CD8-positive, alpha-beta memory T cell (primary cell): Measurements from ENCODE around the gene EIF4EBP2. TPM values are rescaled to one million over a fixed set of nuclear protein-coding genes. Genes with fewer than 3 reads are reported as not detected.

Experiments
- CTCF ChIA-PET: fragments of 350-600 bp; sonication (Branson Sonifier 250); formaldehyde crosslinking; loops from one replicate; lab custom pipeline; 2021; ENCODE audit warnings: antibody characterized with exemption; lab: Charles Lee
- POLR2A ChIA-PET: fragments of 350-600 bp; sonication (Branson Sonifier 250); formaldehyde crosslinking; loops from one replicate; lab custom pipeline; 2021; ENCODE audit warnings: antibody characterized with exemption; lab: Charles Lee
- DNase-seq, 5 donors: peaks; one replicate each; pipeline versions ENCODE4 v3.0.0 to v3.0.0-alpha.2; 2020 to 2022; ENCODE audit warnings: mixed read lengths in 1 of 5
- H3K27ac ChIP-seq: one replicate; pipeline ENCODE4 v1.7.0; 2013; ENCODE audit warnings: low read depth, mild to moderate bottlenecking, low read length, moderate library complexity
- H3K27me3 ChIP-seq: 2 replicates; pipeline ENCODE4 v1.7.0; 2013; ENCODE audit warnings: low read length, mild to moderate bottlenecking; ENCODE audit not compliant: insufficient read depth, poor library complexity, severe bottlenecking
- H3K36me3 ChIP-seq: 2 replicates; pipeline ENCODE4 v1.7.0; 2013; ENCODE audit warnings: mild to moderate bottlenecking, low read length, moderate library complexity; ENCODE audit not compliant: insufficient read depth
- H3K4me1 ChIP-seq: 2 replicates; pipeline ENCODE4 v1.7.0; 2013; ENCODE audit warnings: mild to moderate bottlenecking, low read length, moderate library complexity; ENCODE audit not compliant: insufficient read depth
- H3K4me3 ChIP-seq: 2 replicates; pipeline ENCODE4 v1.7.0; 2013; ENCODE audit warnings: mild to moderate bottlenecking, low read length
- H3K9me3 ChIP-seq: 2 replicates; pipeline ENCODE4 v1.7.0; 2013; ENCODE audit warnings: mild to moderate bottlenecking, low read length
- H3K27ac Mint-ChIP-seq, 8 donors: one replicate each; pipeline ENCODE4 v1.8.0; 2020 to 2021; ENCODE audit warnings: mixed read lengths in 8 of 8, mild to moderate bottlenecking in 6 of 8, inconsistent platforms in 3 of 8, moderate library complexity in 3 of 8
- H3K27me3 Mint-ChIP-seq, 2 donors: one replicate each; pipeline ENCODE4 v1.8.0; 2020 to 2021; ENCODE audit warnings: mixed read lengths in 2 of 2, mild to moderate bottlenecking in 1 of 2, moderate library complexity in 1 of 2
- H3K36me3 Mint-ChIP-seq, 3 donors: one replicate each; pipeline ENCODE4 v1.8.0; 2020 to 2021; ENCODE audit warnings: mixed read lengths in 3 of 3, inconsistent platforms in 1 of 3, mild to moderate bottlenecking in 1 of 3
- H3K4me1 Mint-ChIP-seq, 3 donors: one replicate each; pipeline ENCODE4 v1.8.0; 2020 to 2021; ENCODE audit warnings: mixed read lengths in 3 of 3, inconsistent platforms in 1 of 3, mild to moderate bottlenecking in 1 of 3
- H3K4me3 Mint-ChIP-seq, 7 donors: one replicate each; pipeline ENCODE4 v1.8.0; 2020 to 2021; ENCODE audit warnings: mixed read lengths in 7 of 7, mild to moderate bottlenecking in 6 of 7, moderate library complexity in 4 of 7, inconsistent platforms in 2 of 7
- H3K9me3 Mint-ChIP-seq, 5 donors: one replicate each; pipeline ENCODE4 v1.8.0; 2020 to 2022; ENCODE audit warnings: mixed read lengths in 5 of 5, mild to moderate bottlenecking in 3 of 5, moderate library complexity in 2 of 5, inconsistent platforms in 1 of 5
- polyA plus RNA-seq: library from polyadenylated mRNA; unstranded; fragments of 300-500 nt; fragmentation: Illumina TruSeq; gene quantifications from one replicate; pipeline ENCODE4 v1.2.3, GENCODE V29; 2021
- total RNA-seq, 2 experiments: library from RNA; stranded (reverse); gene quantifications; one replicate each; pipeline ENCODE4 v1.2.3, GENCODE V29; 2021

The EIF4EBP2 gene
- total and polyA plus RNA-seq, 3 experiments from 2014 or later: 44.4 to 61.9 (median 45.8) TPM

DNA sequence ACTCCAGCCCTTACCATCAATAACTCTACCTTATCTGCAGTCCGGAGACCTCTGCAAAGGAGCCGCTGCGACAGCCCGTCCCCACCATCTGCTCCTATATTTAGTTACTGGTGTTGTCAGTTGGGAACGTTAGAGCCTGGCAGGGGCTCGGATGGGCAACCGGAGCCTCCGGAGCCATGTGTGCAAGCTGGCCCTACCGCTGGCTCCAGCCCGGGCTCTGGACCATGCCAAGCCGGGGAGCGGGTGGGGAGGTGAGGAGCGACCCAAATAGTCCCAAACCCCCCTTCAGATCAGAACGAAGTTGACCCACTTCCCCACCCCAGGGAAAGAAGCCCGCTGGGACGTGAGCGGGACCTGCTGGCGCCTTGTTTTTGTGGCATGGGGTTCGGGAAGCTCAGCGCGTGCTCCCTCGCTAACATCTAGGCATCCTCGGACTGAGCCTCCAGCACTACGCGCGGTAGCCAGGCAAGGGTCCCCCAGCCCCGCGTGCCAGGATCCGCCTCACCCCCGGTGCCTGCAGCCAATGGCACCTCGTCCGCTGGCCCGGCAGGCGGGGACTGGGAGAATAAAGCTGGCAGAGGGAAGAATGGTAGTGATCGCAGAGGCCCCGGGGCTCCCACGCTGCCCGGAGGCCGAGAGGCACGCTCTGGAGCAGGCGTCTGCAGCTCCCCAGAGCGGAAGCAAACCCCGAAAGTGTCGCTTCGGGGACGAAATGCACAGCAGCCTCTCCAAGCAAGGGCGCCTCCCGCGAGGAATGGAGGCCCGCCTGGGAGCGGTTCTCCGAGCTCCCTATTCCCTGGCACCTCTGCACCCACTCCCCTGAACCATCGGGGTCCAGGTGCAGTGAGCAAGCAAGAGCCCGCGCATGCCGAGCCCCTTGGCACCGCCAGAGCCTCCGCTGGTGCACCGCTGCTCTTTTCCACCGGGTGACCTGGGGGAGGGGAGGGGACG is 22.2 kb upstream of the EIF4EBP2 start:
- ChIA-PET POLR2A (no interaction called here), CTCF (interaction anchor here (1.1 to 2.7 kb wide), 4 partner anchors 17 to 109 kb away, joined by 3 to 12 read pairs (median 3); partner anchors contain the start of gene EIF4EBP2)
- peak overlapping the region; percentile 28 for H3K27ac ChIP-seq
- Mint-ChIP-seq H3K9me3 (peaks cover 0 to 3% (median 0%) of the 10 kb centered on the region in 5 donors), H3K27me3 (peaks cover 4 to 9% of the 10 kb centered on the region in 2 donors), H3K4me3 (peak overlapping the region; percentile 87 to 97 (median 89)), H3K4me1 (peaks cover 6 to 18% (median 10%) of the 10 kb centered on the region in 3 donors), H3K27ac (peak overlapping the region in 1 of 8 donors; percentile 31), H3K36me3 (no peaks in the 10 kb centered on the region)
- peaks cover 6% of the 10 kb centered on the region for H3K4me1 ChIP-seq
- no peaks in the 10 kb centered on the region for H3K27me3 ChIP-seq
- H3K36me3 ChIP-seq: no peaks in the 10 kb centered on the region
- H3K9me3 ChIP-seq: no peaks in the 10 kb centered on the region
- peak overlapping the region; percentile 72 for H3K4me3 ChIP-seq
- DNase-seq: no peak

DNA sequence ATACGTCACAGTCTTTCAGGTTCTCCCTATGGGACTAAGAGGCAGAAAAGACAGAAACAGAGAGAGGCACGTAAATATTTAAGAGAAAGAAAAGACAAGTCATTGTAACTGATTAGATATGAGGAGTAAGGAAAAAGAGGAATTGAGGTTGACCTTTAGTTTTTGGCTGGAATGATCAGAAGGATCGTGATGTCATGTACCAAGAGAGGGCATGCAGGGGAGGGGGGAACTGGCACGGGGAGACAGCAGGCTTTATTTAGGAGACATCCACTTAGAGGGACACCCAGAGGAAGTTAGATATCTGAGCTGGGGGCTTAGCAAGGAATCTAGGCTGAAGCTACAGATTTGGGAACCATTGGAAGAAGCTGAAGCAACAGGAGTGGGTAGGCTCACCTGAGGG is 12.3 kb upstream of the EIF4EBP2 start:
- H3K36me3 Mint-ChIP-seq: no peaks in the 10 kb centered on the region
- H3K4me1 Mint-ChIP-seq: peaks cover 0 to 2% (median 0%) of the 10 kb centered on the region in 3 donors
- Histone ChIP-seq H3K27ac (no peak overlapping the region), H3K27me3 (no peaks in the 10 kb centered on the region), H3K9me3 (no peaks in the 10 kb centered on the region), H3K4me3 (no peak overlapping the region), H3K36me3 (no peaks in the 10 kb centered on the region), H3K4me1 (no peaks in the 10 kb centered on the region)
- DNase-seq: no peak
- ChIA-PET CTCF (no interaction called here), POLR2A (no interaction called here)
- no peaks in the 10 kb centered on the region for H3K9me3 Mint-ChIP-seq
- H3K27me3 Mint-ChIP-seq: peaks cover 8 to 16% of the 10 kb centered on the region in 2 donors
- H3K4me3 Mint-ChIP-seq: no peak overlapping the region
- H3K27ac Mint-ChIP-seq: no peak overlapping the region

DNA sequence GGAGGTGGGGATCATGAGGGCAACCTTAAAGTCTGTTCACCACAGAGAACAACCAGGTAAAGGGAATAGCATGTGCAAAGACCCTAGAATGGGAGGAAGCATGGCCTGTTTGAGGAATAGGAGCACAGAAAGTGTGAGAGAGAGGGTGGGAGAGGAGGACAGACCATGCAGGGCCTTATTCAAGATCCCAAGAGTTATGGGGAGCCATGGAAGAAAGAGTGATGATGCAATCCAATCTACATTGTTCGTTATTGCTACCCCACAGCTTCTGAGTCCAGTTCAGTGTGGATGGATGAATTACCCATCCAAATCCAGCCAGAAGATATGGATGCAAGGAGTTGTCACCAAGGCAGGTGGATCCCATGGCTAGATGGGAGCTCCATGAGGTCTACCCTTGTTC is 7.8 kb upstream of the EIF4EBP2 start:
- H3K4me3 ChIP-seq: no peak overlapping the region
- Mint-ChIP-seq H3K27me3 (peaks cover 0 to 7% of the 10 kb centered on the region in 2 donors), H3K4me1 (no peaks in the 10 kb centered on the region), H3K4me3 (no peak overlapping the region), H3K9me3 (no peaks in the 10 kb centered on the region), H3K27ac (no peak overlapping the region), H3K36me3 (no peaks in the 10 kb centered on the region)
- no peaks in the 10 kb centered on the region for H3K27me3 ChIP-seq
- no peak overlapping the region for H3K27ac ChIP-seq
- POLR2A ChIA-PET: no interaction called here
- no peak for DNase-seq
- no peaks in the 10 kb centered on the region for H3K9me3 ChIP-seq
- no peaks in the 10 kb centered on the region for H3K4me1 ChIP-seq
- H3K36me3 ChIP-seq: no peaks in the 10 kb centered on the region
- CTCF ChIA-PET: no interaction called here

DNA sequence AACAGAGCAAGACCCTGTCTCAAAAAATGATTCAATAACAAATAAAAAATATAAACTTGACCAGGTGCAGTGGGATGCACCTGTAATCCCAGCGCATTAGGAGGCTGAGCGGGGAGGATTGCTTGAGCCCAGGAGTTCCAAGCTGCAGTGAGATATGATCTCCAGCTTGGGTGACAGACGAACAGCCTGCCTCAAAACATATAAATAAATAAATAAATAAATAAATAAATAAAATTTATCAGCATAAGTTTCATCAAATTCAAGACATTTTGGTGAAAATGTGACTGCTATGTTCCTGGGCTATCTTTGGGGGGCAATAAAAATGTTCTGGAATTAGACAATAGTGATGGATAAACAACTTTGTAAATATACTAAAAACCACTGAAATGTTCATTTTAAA is 4.8 kb upstream of the EIF4EBP2 start:
- no peak for DNase-seq
- Mint-ChIP-seq H3K36me3 (peaks cover 0 to 3% (median 0%) of the 10 kb centered on the region in 3 donors), H3K9me3 (no peaks in the 10 kb centered on the region), H3K27ac (no peak overlapping the region), H3K4me3 (no peak overlapping the region), H3K4me1 (peaks cover 5 to 16% (median 8%) of the 10 kb centered on the region in 3 donors), H3K27me3 (no peaks in the 10 kb centered on the region)
- no peaks in the 10 kb centered on the region for H3K36me3 ChIP-seq
- H3K9me3 ChIP-seq: no peaks in the 10 kb centered on the region
- no peaks in the 10 kb centered on the region for H3K27me3 ChIP-seq
- ChIA-PET CTCF (no interaction called here), POLR2A (interaction anchor here (0.6 kb wide), 1 partner anchor 230 kb away, joined by 3 read pairs; no protein-coding TSS in a partner anchor)
- no peak overlapping the region for H3K4me3 ChIP-seq
- peaks cover 5% of the 10 kb centered on the region for H3K4me1 ChIP-seq
- H3K27ac ChIP-seq: no peak overlapping the region

DNA sequence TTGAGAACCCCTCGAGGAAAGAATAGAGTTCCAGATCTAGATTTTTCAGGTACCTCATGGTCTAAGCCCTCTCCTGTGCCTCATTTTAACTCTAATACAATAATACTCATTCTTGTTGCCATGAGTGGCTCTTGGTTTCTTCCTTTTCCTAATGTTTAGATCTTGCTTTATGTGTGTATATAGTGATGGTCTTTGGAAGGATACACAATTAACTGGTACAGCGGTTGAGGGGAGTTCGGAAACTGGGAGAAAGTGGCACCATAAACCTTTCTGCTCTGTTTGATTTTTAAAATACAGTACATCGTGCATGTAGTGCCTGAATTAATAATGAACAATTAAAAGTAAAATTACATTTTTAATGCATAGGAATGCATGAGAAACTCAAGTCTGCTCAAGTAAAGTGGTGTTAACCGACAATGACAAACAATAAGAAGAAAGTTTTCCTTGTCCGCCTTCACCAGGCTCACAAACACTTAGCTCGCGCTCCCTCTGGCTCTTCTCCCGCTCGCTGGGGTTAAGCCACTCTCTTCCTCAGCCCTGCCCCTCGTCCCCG is 386 bp upstream of the EIF4EBP2 start:
- POLR2A ChIA-PET: interaction anchor here (0.6 to 2.5 kb wide), 2 partner anchors 235 to 258 kb away, joined by 4 to 14 read pairs; partner anchors contain the start of gene TYSND1
- Mint-ChIP-seq H3K36me3 (peaks cover 0 to 22% (median 2%) of the 10 kb centered on the region in 3 donors), H3K27me3 (no peaks in the 10 kb centered on the region), H3K4me3 (peak overlapping the region; percentile 90 to 98 (median 97)), H3K27ac (peak overlapping the region; percentile 80 to 95 (median 91)), H3K9me3 (no peaks in the 10 kb centered on the region), H3K4me1 (peaks cover 33 to 44% (median 35%) of the 10 kb centered on the region in 3 donors)
- peaks cover 20% of the 10 kb centered on the region for H3K4me1 ChIP-seq
- no peak for DNase-seq
- no peaks in the 10 kb centered on the region for H3K36me3 ChIP-seq
- H3K9me3 ChIP-seq: no peaks in the 10 kb centered on the region
- peak overlapping the region; percentile 57 for H3K4me3 ChIP-seq
- CTCF ChIA-PET: interaction anchor here (1.1 to 2.2 kb wide), 6 partner anchors 19 to 182 kb away, joined by 3 to 9 read pairs (median 3); partner anchors contain the start of gene LRRC20
- peak overlapping the region; percentile 26 for H3K27ac ChIP-seq
- no peaks in the 10 kb centered on the region for H3K27me3 ChIP-seq

DNA sequence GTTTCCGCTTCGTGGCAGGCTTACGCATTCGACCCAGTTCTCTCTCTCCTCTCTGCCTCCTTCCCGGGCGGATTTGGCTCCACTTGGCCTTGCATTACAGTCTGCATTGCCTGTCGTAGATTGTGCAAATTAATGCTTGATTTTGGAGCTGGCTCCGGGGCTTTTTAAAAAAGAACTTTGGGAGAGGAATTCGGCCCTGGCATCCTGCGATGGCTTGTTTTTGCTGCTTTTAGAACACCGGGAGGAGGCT is 767 bp downstream of the EIF4EBP2 start:
- Mint-ChIP-seq H3K4me3 (peak overlapping the region; percentile 90 to 98 (median 97)), H3K27me3 (no peaks in the 10 kb centered on the region), H3K27ac (peak overlapping the region; percentile 80 to 97 (median 95)), H3K4me1 (peaks cover 45 to 56% (median 47%) of the 10 kb centered on the region in 3 donors), H3K9me3 (no peaks in the 10 kb centered on the region), H3K36me3 (peaks cover 0 to 30% (median 5%) of the 10 kb centered on the region in 3 donors)
- DNase-seq: no peak
- no peaks in the 10 kb centered on the region for H3K27me3 ChIP-seq
- ChIA-PET POLR2A (interaction anchor here (0.6 to 2.5 kb wide), 7 partner anchors 19 to 259 kb away, joined by 3 to 14 read pairs (median 3); partner anchors contain the start of genes PPA1 and TYSND1), CTCF (interaction anchor here (0.9 to 2.2 kb wide), 8 partner anchors 20 to 258 kb away, joined by 3 to 9 read pairs (median 3); partner anchors contain the start of genes LRRC20 and TYSND1)
- H3K27ac ChIP-seq: peak overlapping the region; percentile 71
- H3K9me3 ChIP-seq: no peaks in the 10 kb centered on the region
- no peaks in the 10 kb centered on the region for H3K36me3 ChIP-seq
- peak overlapping the region; percentile 78 for H3K4me3 ChIP-seq
- H3K4me1 ChIP-seq: peaks cover 20% of the 10 kb centered on the region

DNA sequence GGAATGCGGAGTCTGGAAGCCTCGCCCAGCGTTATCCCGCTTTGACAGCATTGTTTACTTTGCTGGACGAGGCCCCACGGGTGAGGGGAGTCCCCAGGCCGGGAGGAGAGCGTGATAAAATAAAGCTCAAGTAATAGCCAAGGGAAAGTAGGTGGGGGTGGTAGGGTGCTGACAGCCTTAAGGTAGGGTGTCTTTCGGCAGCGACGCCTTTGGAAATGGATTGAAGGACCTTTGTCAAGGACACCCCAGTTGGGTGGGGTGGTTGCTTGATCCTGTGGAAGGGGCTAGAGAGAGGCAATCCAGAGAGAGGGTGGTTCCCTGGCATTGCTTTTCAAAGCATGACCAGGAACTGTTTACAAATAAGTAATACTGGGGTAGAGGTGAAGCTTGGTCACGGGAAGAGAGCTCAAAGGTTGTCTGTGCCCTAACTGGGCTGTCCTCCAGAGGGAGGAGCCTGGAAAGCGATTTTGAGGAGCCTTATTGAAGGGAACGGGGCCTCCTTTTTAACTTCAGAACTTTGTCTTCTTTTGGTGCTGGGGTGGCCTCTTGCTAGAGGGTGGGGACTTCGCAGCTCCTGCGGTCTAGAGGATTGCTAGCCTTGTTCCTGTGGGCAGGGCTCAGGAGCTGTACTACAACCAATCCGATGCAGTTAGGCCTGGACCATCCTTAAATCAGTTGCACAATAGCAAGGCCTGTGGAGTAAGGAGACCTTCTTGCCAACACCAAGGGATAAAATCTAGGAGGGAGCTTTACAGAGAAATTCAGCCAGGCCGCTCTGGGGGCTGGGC is 1.3 kb downstream of the EIF4EBP2 start:
- H3K4me1 Mint-ChIP-seq: peaks cover 50 to 61% (median 51%) of the 10 kb centered on the region in 3 donors
- ChIA-PET POLR2A (interaction anchor here (0.6 to 2.5 kb wide), 9 partner anchors 12 to 259 kb away, joined by 3 to 14 read pairs (median 4); partner anchors contain the start of genes PPA1 and TYSND1), CTCF (interaction anchor here (0.8 to 2.2 kb wide), 8 partner anchors 21 to 259 kb away, joined by 3 to 9 read pairs (median 3); partner anchors contain the start of gene TYSND1)
- Histone ChIP-seq H3K4me1 (peaks cover 20% of the 10 kb centered on the region), H3K9me3 (no peaks in the 10 kb centered on the region), H3K36me3 (no peaks in the 10 kb centered on the region), H3K27me3 (no peaks in the 10 kb centered on the region), H3K27ac (peak overlapping the region; percentile 71), H3K4me3 (peak overlapping the region; percentile 78)
- DNase-seq: peak in 3 of 5 donors; percentile 7 to 28 (median 22)
- peaks cover 0 to 32% (median 7%) of the 10 kb centered on the region in 3 donors for H3K36me3 Mint-ChIP-seq
- peak overlapping the region; percentile 80 to 97 (median 95) for H3K27ac Mint-ChIP-seq
- no peaks in the 10 kb centered on the region for H3K9me3 Mint-ChIP-seq
- H3K4me3 Mint-ChIP-seq: peak overlapping the region; percentile 90 to 98 (median 97)
- no peaks in the 10 kb centered on the region for H3K27me3 Mint-ChIP-seq
